GM20000 (cell line): ENCODE measurements around the gene DMAC2.

Experiments used
- DNase-seq: peaks from one replicate; pipeline ENCODE4 v3.0.0; 2012; ENCODE audit warnings: low spot score
- TF ChIP-seq, protein P1 (sequence below): IDR thresholded peaks from 2 replicates; pipeline ENCODE4 v1.5.1; 2012; ENCODE audit warnings: mild to moderate bottlenecking, control low read depth; ENCODE audit errors: extremely low read depth, missing control alignments

Gene DMAC2

DNA sequence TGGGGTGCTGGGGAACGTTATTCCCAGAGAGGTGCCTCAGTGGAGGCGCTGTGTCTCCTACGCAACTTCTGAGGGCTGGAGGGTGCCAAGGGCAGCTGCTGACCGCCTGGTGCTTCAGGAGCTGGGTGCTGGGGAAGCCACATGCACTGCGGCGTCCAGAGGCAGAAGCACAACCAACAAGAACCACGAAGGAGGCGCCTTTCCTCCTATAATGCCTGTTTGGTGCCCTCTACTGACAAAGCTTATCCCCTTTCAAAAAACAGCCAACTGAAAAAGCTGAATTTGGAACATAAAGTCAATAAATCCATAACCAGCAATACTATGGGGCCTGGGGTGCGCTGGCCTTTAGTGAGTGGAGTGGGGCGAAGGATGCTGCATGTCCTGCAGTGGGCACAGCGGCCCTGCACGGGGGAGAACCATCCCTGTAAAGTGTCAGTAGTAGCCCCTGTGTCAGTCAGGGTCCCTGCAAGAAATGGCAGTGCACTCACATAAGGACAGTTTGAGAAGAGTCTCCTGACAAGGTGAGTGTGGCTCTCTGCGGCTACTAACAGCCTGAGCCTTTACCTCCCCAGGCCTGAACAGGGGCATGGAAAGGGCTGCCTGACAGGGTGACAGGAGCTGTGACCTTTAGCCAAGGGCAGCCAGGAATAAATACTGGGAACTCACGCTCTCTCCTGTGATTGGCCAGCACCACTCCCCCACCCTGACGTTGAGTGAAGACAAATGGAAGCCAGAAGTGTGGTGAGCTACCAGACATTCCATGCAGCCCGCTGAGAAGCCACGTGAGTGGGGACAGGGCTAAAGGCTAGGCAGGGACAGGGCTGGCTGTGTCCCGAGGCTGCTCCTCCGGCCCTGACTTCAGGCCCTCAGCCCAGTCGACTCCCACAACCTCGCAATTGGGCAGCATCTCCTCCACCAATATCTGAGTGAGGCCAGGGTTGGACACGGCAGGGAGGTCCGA lies 8.0 kb downstream of the DMAC2 start:
- no peak for DNase-seq
- TF ChIP-seq, protein P1, sequence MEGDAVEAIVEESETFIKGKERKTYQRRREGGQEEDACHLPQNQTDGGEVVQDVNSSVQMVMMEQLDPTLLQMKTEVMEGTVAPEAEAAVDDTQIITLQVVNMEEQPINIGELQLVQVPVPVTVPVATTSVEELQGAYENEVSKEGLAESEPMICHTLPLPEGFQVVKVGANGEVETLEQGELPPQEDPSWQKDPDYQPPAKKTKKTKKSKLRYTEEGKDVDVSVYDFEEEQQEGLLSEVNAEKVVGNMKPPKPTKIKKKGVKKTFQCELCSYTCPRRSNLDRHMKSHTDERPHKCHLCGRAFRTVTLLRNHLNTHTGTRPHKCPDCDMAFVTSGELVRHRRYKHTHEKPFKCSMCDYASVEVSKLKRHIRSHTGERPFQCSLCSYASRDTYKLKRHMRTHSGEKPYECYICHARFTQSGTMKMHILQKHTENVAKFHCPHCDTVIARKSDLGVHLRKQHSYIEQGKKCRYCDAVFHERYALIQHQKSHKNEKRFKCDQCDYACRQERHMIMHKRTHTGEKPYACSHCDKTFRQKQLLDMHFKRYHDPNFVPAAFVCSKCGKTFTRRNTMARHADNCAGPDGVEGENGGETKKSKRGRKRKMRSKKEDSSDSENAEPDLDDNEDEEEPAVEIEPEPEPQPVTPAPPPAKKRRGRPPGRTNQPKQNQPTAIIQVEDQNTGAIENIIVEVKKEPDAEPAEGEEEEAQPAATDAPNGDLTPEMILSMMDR = no peak

DNA sequence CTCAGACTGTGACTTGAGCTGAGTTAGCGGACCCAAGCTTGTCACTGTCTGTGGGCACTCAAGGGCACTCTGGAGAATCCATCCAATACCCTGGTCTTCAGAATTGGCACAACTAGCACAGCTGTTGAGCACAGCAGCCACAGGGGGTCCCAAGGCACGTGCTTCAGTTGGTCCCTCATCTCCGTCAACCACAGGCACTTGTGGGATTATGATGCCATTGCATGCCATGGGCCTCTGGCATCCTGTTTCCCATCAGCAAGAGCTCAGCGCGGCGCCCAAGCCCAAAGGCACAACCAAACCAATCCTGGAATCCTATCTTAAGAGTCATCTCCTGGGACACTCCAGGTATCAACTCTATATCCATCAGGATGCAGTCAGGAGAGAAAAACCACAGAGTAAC lies 8.8 kb downstream of the DMAC2 start:
- TF ChIP-seq, protein P1 = no peak
- no peak for DNase-seq

DNA sequence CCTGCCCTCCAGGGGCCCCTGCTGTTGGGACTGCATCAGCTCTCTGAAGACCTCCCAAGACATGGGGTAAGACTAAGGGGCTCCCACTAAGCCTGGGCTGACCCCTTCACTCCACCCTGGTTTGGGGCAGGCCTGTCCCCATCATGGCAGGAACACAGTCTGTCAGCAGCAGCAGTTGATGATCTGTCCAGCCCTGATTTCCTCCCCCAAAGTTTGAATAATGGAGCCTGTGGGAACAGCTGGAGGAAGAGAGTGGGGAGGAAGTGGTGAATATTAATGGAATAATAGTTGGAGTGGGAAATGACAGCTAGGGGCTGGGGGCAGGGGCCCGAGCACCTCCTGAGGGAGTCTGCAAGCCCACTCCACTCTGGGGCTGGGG lies 11.2 kb downstream of the DMAC2 start:
- no peak for DNase-seq
- TF ChIP-seq, protein P1 = no peak

DNA sequence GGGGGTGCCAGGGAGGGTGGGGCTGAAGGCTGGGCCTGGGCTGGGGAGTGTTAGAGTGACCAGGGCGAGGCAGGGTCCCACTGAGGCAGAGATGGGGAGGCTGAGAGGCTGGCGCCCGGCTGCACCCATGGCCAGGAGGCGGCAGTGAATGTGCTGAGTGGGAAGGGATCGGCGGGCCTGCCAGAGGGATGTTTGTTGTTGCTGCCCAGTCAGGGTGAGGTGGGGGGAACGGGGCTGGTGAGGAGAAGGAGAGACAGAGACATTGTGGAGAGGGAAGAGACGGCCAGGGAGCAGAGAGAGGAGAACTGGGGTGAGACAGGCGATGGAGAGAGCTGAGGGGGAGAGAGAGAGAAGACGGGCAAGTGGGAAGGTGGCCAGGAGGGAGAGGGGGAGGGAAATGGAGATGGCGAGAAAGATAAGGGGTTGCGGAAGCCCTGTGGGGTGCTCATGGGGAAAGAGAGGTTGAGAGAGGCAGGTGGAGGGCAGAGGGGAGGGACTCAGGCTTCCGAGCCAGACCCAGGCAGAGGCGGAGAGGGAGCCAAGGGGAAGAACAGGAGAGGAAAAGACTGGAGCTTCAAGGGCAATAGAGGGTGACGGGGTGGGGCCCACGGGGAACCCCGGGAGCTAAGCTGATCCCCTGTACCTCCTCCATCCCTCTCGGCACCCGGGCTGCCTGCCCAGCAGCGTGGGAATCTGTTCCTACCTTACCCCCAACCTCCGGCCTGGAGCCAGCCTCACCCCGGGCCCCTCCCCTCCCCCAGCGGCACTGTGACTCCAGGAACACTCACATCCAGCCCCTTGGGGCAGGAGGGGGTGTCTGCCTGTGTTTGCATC lies 11.8 kb downstream of the DMAC2 start:
- DNase-seq = no peak
- TF ChIP-seq, protein P1 = no peak

DNA sequence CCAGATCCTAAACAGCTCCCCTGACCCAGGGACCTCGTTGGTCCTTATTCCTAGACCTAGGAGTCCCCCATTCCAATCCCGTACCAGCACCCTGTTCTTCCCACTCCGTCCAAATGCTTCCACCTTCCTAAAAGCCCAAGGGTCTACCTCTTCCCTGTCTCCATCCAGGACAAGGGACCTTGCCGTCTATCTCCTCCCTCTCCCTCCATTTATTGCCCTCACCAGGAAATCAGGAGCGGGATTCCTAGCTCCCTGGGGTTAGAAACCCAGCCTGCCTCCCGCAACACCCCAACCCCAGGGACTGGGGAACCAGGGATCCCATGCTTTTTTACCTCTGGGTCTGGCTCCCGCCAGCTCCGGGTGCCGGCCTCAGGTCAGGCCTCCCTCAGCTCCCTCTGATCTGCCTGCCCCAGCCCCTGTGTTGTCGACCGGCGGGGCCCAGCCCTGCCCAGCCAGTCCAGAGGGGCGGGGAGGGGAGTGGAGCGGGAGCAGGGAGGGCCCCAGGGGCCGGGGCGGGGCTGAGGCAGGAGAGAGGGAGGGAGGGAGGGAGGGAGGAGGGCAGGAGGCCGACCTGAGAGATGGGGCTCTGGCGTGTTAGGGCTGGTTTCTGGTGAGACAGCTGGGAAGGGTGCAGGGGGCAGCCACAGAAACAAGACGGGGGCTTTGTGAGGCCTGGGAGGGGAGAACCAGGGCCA lies 12.6 kb downstream of the DMAC2 start, which contains the start of gene B3GNT8:
B3GNT8 (minus strand) TSS at position 423 of the 695 bp plus-strand sequence. CDS start 596 bp downstream, outside the sequence.
- TF ChIP-seq, protein P1 = no peak
- peak; percentile 81 for DNase-seq

DNA sequence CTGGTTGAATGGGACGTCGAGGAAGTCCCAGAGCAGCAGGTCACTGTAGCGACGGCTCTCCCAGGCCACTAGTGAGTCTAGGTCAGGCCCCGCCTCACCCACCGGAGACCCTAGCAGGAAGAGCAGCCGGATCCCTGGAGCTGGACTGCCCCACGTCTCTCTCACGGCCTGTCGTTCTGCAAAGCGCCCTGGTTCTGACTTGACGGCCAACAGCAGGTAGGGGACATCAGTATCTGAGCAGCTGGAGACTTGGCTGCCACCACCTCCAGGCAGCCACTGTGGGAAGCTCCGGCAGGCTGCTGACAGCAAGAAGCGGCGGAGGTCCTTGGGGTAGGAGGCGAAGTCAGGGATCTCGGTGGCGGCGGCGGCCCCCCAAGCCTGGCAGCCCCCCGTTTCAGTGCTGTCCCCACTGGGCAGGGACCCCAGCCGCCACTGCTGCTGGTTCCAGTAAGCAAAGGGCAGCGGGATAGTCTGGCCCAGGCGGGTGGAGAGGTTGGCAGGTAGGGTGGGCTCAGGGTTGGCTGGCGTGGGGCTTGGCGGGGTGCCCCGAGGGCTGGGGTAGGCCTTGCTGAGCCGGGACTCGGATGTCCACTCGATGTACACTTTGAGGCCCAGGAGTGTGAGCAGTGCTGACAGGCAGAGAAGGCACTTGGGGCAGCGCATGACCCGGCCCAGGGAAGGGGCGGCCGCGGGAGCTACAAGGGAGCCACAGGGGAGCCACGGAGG lies 13.4 kb downstream of the DMAC2 start:
- TF ChIP-seq, protein P1 = no peak
- no peak for DNase-seq
